GM10248 (cell line): Measurements from ENCODE around the gene GPR3.
"Not testable (repeated sequence)": the region's sequence is repeated elsewhere in the genome, so short reads cannot be mapped to it uniquely, and the experiment has no call there.

Experiments used
- CTCF ChIA-PET: fragments of 300-600 bp; sonication (Branson Sonifier 250); formaldehyde crosslinking; extraction: SDS; loops from one replicate; lab custom pipeline; 2021; ENCODE audit warnings: antibody characterized with exemption; lab: Yijun Ruan, JAX
- POLR2A ChIA-PET: fragments of 350-650 bp; sonication (Branson Sonifier 250); formaldehyde crosslinking; extraction: SDS; loops from one replicate; lab custom pipeline; 2020; ENCODE audit warnings: antibody characterized with exemption; lab: Yijun Ruan, JAX
- DNase-seq: peaks from one replicate; pipeline ENCODE4 v3.0.0; 2012; ENCODE audit errors: extremely low spot score
- TF ChIP-seq, protein P1 (sequence below): IDR thresholded peaks from 2 replicates; pipeline ENCODE4 v1.5.1; 2012; ENCODE audit warnings: mild to moderate bottlenecking, low read depth; ENCODE audit errors: extremely low read depth, missing control alignments, control extremely low read depth

GPR3 gene

GRCh38 chr1:27427816-27428315 lies 35.4 kb downstream of the GPR3 start:
- DNase-seq, result no peak
- TF ChIP-seq, protein P1, sequence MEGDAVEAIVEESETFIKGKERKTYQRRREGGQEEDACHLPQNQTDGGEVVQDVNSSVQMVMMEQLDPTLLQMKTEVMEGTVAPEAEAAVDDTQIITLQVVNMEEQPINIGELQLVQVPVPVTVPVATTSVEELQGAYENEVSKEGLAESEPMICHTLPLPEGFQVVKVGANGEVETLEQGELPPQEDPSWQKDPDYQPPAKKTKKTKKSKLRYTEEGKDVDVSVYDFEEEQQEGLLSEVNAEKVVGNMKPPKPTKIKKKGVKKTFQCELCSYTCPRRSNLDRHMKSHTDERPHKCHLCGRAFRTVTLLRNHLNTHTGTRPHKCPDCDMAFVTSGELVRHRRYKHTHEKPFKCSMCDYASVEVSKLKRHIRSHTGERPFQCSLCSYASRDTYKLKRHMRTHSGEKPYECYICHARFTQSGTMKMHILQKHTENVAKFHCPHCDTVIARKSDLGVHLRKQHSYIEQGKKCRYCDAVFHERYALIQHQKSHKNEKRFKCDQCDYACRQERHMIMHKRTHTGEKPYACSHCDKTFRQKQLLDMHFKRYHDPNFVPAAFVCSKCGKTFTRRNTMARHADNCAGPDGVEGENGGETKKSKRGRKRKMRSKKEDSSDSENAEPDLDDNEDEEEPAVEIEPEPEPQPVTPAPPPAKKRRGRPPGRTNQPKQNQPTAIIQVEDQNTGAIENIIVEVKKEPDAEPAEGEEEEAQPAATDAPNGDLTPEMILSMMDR, result no peak
- ChIA-PET CTCF (interaction anchor here (0.8 to 10.7 kb wide), 11 partner anchors 9 to 241 kb away, joined by 3 to 66 read pairs (median 4); partner anchors contain the start of gene WASF2), POLR2A (no interaction called here)

GRCh38 chr1:27428316-27429028 lies 36.0 kb downstream of the GPR3 start:
- POLR2A ChIA-PET, result no interaction called here

DNA sequence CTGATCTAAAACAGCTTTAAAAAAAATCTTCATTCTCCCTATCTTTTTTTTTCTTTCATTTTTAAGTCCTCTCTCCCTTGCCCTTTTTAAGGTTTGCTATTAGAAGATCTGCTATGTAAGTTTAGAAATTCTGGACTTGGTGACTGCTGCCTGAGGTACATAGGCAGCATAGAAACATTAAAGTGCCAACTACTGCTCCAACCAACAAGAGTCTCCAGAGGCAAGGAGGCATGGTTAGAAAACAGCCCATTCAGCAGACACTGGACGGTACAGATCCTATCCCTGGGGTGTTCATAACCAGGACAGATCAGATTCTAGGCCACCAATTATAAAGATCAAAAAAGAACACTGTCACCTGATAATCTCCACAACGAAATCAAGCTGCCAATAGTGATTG lies 36.6 kb downstream of the GPR3 start:
- ChIA-PET POLR2A (no interaction called here), CTCF (interaction anchor here (0.7 to 10.7 kb wide), 14 partner anchors 8 to 240 kb away, joined by 3 to 66 read pairs (median 5); partner anchors contain the start of gene WASF2)
- TF ChIP-seq, protein P1, result no peak
- no peak for DNase-seq

More at GRCh38 chr1:27428316-27429028, 36.0 kb downstream of the GPR3 start:
- DNase-seq, result no peak
- CTCF ChIA-PET, result interaction anchor here (0.8 to 10.7 kb wide), 11 partner anchors 7 to 241 kb away, joined by 3 to 66 read pairs (median 4); partner anchors contain the start of gene WASF2
- TF ChIP-seq, protein P1, result no peak

DNA sequence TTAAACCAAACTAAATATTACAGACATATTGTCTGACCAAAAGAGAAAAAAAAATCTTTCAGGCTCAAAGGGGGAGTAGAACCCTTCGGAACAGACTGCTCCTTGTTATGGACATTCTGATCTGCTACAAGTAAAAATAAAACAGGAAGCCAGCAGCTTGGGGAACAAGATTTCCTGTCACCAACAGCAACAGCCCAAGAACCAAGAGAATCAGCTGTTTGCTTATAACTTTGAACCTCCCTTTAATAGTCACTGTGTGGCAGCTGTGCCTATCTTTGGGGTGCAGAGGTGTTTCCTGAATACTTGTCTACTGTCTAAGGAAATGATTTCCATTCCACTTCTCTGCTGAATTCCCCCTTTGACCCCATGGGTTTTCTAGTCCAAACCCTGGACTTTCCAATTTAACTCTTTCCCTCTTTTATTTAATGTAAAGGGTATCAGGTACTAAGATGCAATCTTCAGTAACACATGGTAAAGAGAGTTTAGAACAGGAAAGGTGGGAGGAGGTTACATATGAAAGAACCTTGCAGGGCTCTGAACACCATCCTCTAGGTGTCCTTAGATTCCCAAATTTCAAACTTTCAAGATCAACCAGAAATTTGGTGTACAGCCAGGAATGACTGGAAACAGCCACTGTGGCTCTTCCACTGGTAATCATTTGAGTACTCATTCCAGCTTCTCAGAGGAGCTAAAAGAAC lies 38.6 kb downstream of the GPR3 start:
- ChIA-PET POLR2A (no interaction called here), CTCF (interaction anchor here (0.6 to 10.7 kb wide), 9 partner anchors 7 to 176 kb away, joined by 3 to 66 read pairs (median 5); no protein-coding TSS in a partner anchor)
- TF ChIP-seq, protein P1, result no peak
- no peak for DNase-seq

DNA sequence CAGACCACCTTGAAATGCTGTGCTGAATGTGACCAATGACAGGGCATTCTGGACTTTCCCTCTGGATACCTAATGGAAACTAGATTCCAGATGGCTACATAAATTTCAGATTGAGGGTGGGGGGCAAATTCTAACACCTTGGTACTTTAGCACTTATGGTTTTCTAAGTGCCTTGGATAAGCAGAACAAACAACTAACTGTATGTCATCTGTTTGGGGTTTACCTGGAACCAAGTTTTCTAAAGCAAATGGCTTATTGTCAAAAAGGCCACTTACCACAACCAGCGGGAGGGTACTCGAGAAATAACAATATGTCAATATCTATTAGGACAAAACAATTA lies 39.1 kb downstream of the GPR3 start:
- POLR2A ChIA-PET, result no interaction called here
- TF ChIP-seq, protein P1, result no peak
- DNase-seq, result no peak
- CTCF ChIA-PET, result interaction anchor here (1.2 to 10.7 kb wide), 5 partner anchors 7 to 175 kb away, joined by 3 to 66 read pairs (median 5); no protein-coding TSS in a partner anchor

DNA sequence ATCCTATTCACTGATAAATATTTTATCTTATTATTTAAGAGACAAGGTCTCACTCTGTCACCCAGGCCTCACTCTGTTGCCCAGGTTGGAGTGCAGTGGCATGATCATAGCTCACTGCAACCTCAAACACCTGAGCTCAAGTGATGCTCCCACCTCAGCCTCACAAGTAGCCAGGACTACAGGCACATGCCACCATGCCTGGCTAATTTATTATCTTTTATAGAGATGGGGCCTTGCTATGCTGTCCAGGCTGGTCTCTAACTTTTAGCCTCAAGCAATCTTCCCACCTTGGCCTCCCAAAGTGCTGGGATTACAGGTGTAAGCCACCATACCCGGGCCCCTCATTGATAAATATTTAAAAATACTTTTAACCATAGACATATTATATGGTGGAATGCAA lies 40.3 kb downstream of the GPR3 start:
- DNase-seq, POLR2A ChIA-PET: not testable (repeated sequence)
- CTCF ChIA-PET, result interaction anchor here (1.0 to 1.3 kb wide), 2 partner anchors 37 to 230 kb away, joined by 3 read pairs; no protein-coding TSS in a partner anchor
